Measurements from ENCODE around the gene FERMT2. TPM values are rescaled to one million over a fixed set of nuclear protein-coding genes. Genes with fewer than 3 reads are reported as not detected.

FERMT2 gene
- total RNA-seq, 1 donor from 2014 or later: 78.4 TPM

GRCh38 chr14:52834440-52834842 is 116.4 kb downstream of the FERMT2 start:
- Mint-ChIP-seq H3K4me1 (peaks cover 34% of the 10 kb centered on the region), H3K4me3 (no peak overlapping the region), H3K27me3 (ENCODE audit: low read depth) (no peaks in the 10 kb centered on the region), H3K36me3 (no peaks in the 10 kb centered on the region), H3K9me3 (no peaks in the 10 kb centered on the region), H3K27ac (peak overlapping the region; percentile 91)
- no peak for TF ChIP-seq CTCF (IDR thresholded peaks at IDR 0.05; ENCODE audit: unreplicated experiment)
- no peak for DNase-seq (ENCODE audit: low spot score in 2 of 2, unreplicated experiment in 2 of 2)

GRCh38 chr14:52833891-52834290 is 117.0 kb downstream of the FERMT2 start:
- DNase-seq (ENCODE audit: low spot score in 2 of 2, unreplicated experiment in 2 of 2): no peak
- Mint-ChIP-seq H3K4me3 (no peak overlapping the region), H3K4me1 (peaks cover 37% of the 10 kb centered on the region), H3K9me3 (no peaks in the 10 kb centered on the region), H3K27me3 (ENCODE audit: low read depth) (no peaks in the 10 kb centered on the region), H3K36me3 (no peaks in the 10 kb centered on the region), H3K27ac (peak overlapping the region; percentile 76)
- no peak for TF ChIP-seq CTCF (IDR thresholded peaks at IDR 0.05; ENCODE audit: unreplicated experiment)

GRCh38 chr14:52829527-52830185 is 121.2 kb downstream of the FERMT2 start:
- Mint-ChIP-seq H3K9me3 (no peaks in the 10 kb centered on the region), H3K4me3 (no peak overlapping the region), H3K27ac (peak overlapping the region; percentile 6), H3K36me3 (no peaks in the 10 kb centered on the region), H3K27me3 (ENCODE audit: low read depth) (no peaks in the 10 kb centered on the region), H3K4me1 (peaks cover 30% of the 10 kb centered on the region)
- no peak for TF ChIP-seq CTCF (IDR thresholded peaks at IDR 0.05; ENCODE audit: unreplicated experiment)
- no peak for DNase-seq (ENCODE audit: low spot score in 2 of 2, unreplicated experiment in 2 of 2)

GRCh38 chr14:52827426-52827825 is 123.4 kb downstream of the FERMT2 start:
- Mint-ChIP-seq H3K9me3 (no peaks in the 10 kb centered on the region), H3K36me3 (no peaks in the 10 kb centered on the region), H3K27ac (no peak overlapping the region), H3K4me3 (no peak overlapping the region), H3K4me1 (peaks cover 27% of the 10 kb centered on the region), H3K27me3 (ENCODE audit: low read depth) (no peaks in the 10 kb centered on the region)
- TF ChIP-seq CTCF (IDR thresholded peaks at IDR 0.05; ENCODE audit: unreplicated experiment): no peak
- DNase-seq (ENCODE audit: low spot score in 2 of 2, unreplicated experiment in 2 of 2): no peak

- Mint-ChIP-seq H3K27me3 (ENCODE audit: low read depth) (no peaks in the 10 kb centered on the region), H3K4me1 (peaks cover 16% of the 10 kb centered on the region), H3K27ac (no peak overlapping the region), H3K36me3 (no peaks in the 10 kb centered on the region), H3K9me3 (no peaks in the 10 kb centered on the region), H3K4me3 (no peak overlapping the region)
- no peak for TF ChIP-seq CTCF (IDR thresholded peaks at IDR 0.05; ENCODE audit: unreplicated experiment)
- no peak for DNase-seq (ENCODE audit: low spot score in 2 of 2, unreplicated experiment in 2 of 2)
These were observed 125.8 kb downstream of the FERMT2 start for GRCh38 chr14:52825085-52825484.

Measured in mesothelial cell of epicardium (in vitro differentiated cells).